ENCODE data around the gene CRBN. TPM values are rescaled to one million over a fixed set of nuclear protein-coding genes. Genes with fewer than 3 reads are reported as not detected.

Gene CRBN
- total and polyA plus RNA-seq, 9 of the 15 experiments (the other 6 are each of a cell fraction or from before 2014, with no cell fraction given) = 40.8 to 331 (median 57.4) TPM

- no peak for TF ChIP-seq CEBPG (CRISPR knock-in tag; IDR thresholded peaks at IDR 0.05)
- TF ChIP-seq CEBPG (tag; conservative IDR thresholded peaks at IDR 0.05 in 1 of 2, IDR thresholded peaks at IDR 0.05 in 1 of 2) = no peak
- TF ChIP-seq FOS (IDR thresholded peaks at IDR 0.05; ENCODE audit: extremely low read depth, insufficient read length) = no peak
- peak; percentile 84 for TF ChIP-seq ZNF316 (IDR thresholded peaks at IDR 0.05)
- TF ChIP-seq MAX (CRISPR knock-in tag; IDR thresholded peaks at IDR 0.05) = no peak
- TF ChIP-seq FOXP4 (CRISPR knock-in tag; IDR thresholded peaks at IDR 0.05; ENCODE audit: borderline replicate concordance) = no peak
- no peak for TF ChIP-seq ZNF592 (IDR thresholded peaks at IDR 0.05)
- no peak for TF ChIP-seq CCAR2 (IDR thresholded peaks at IDR 0.05; ENCODE audit: low read depth, low read length)
- TF ChIP-seq ZEB2 (IDR thresholded peaks at IDR 0.05) = no peak
- TF ChIP-seq C11orf30 (IDR thresholded peaks at IDR 0.05; ENCODE audit: low read depth) = peak; percentile 58
- no peak for TF ChIP-seq BDP1 (IDR thresholded peaks at IDR 0.05; ENCODE audit: insufficient read depth, insufficient read length)
- no peak for TF ChIP-seq PTRF (tag; IDR thresholded peaks at IDR 0.05)
- no peak for TF ChIP-seq ZNF57 (CRISPR knock-in tag; IDR thresholded peaks at IDR 0.05)
- no peak for TF ChIP-seq EP300 (IDR thresholded peaks at IDR 0.05; ENCODE audit: low read length)
- TF ChIP-seq HIVEP1 (CRISPR knock-in tag; IDR thresholded peaks at IDR 0.05) = no peak
- peak; percentile 51; the same call in 1 of the 2 replicates for TF ChIP-seq MAFF (IDR thresholded peaks at IDR 0.05; ENCODE audit: low read length)
- no peak for TF ChIP-seq ZNF766 (CRISPR knock-in tag; conservative IDR thresholded peaks at IDR 0.05)
- TF ChIP-seq ZNF395 (CRISPR knock-in tag; IDR thresholded peaks at IDR 0.05) = no peak
- TF ChIP-seq PCBP2 (IDR thresholded peaks at IDR 0.05; ENCODE audit: low read depth, low read length, poor library complexity, severe bottlenecking) = no peak
- no peak for TF ChIP-seq CTBP1 (IDR thresholded peaks at IDR 0.05; ENCODE audit: borderline replicate concordance)
- no peak for TF ChIP-seq ARHGAP35 (IDR thresholded peaks at IDR 0.05; ENCODE audit: partially characterized antibody)
- TF ChIP-seq ZNF668 (CRISPR knock-in tag; IDR thresholded peaks at IDR 0.05) = no peak
- peak; percentile 48; the same call in 1 of the 2 replicates for TF ChIP-seq MAFK (IDR thresholded peaks at IDR 0.05; ENCODE audit: low read length)
Measured at GRCh38 chr3:3105246-3105645, 74.2 kb downstream of the CRBN start (continued).

Data from K562 (cell line).